CD14-positive monocyte (primary cell): ENCODE measurements around the gene CAST. TPM values are rescaled to one million over a fixed set of nuclear protein-coding genes. Genes with fewer than 3 reads are reported as not detected.
A peak's percentile ranks its signal among the peaks of the same experiment; 100 is the strongest.

Experiments
- DNase-seq, 3 donors: peaks; one replicate each; pipeline ENCODE4 v3.0.0-alpha.2; 2011 to 2022
- H2AFZ ChIP-seq: 2 replicates; pipeline ENCODE4 v1.6.0; 2012; ENCODE audit warnings: mild to moderate bottlenecking, low read depth, low read length, inconsistent platforms; ENCODE audit not compliant: insufficient read depth, poor library complexity, severe bottlenecking
- H3K27ac ChIP-seq, 2 donors: 1 replicate in 1 of 2; 2 replicates in 1 of 2; pipeline ENCODE4 v1.5.1; 2012 to 2013; ENCODE audit warnings: low read length in 2 of 2, control low read depth in 1 of 2, inconsistent platforms in 1 of 2, low read depth in 1 of 2, mild to moderate bottlenecking in 1 of 2
- H3K27me3 ChIP-seq, 2 donors: one replicate each; pipeline versions ENCODE4 v1.6.0 to v1.6.1; 2011 to 2013; ENCODE audit warnings: low read length in 2 of 2; ENCODE audit not compliant: control insufficient read depth in 2 of 2, insufficient read depth in 2 of 2
- H3K36me3 ChIP-seq, 2 donors: replicated peaks in 1 of 2; 1 replicate in 1 of 2; 2 replicates in 1 of 2; pipeline versions ENCODE4 v1.5.1 to v1.6.1; 2012 to 2013; ENCODE audit warnings: low read length in 2 of 2, control low read depth in 1 of 2, inconsistent platforms in 1 of 2, mild to moderate bottlenecking in 1 of 2; ENCODE audit not compliant: insufficient read depth in 2 of 2, control insufficient read depth in 1 of 2
- H3K4me1 ChIP-seq, 2 donors: 1 replicate in 1 of 2; 2 replicates in 1 of 2; pipeline versions ENCODE4 v1.5.1 to v1.6.1; 2012 to 2013; ENCODE audit warnings: low read length in 2 of 2, control low read depth in 1 of 2, inconsistent platforms in 1 of 2, mild to moderate bottlenecking in 1 of 2, moderate library complexity in 1 of 2; ENCODE audit not compliant: insufficient read depth in 2 of 2, control insufficient read depth in 1 of 2
- H3K4me2 ChIP-seq: replicated peaks from 2 replicates; pipeline ENCODE3; 2012; ENCODE audit warnings: low read length, moderate library complexity, mild to moderate bottlenecking; ENCODE audit not compliant: poor library complexity, severe bottlenecking; ENCODE audit errors: extremely low read depth
- H3K4me3 ChIP-seq, 3 experiments: fragments of 200-600 bp in 1 of 3; sonication (generic) in 1 of 3; replicated peaks in 1 of 3; 1 replicate in 2 of 3; 2 replicates in 1 of 3; pipeline ENCODE4 v1.5.1; 2011 to 2013; ENCODE audit warnings: low read length in 3 of 3, mild to moderate bottlenecking in 3 of 3, control low read depth in 2 of 3, low read depth in 2 of 3, inconsistent platforms in 1 of 3, moderate library complexity in 1 of 3
- H3K79me2 ChIP-seq: 2 replicates; pipeline ENCODE4 v1.6.0; 2012; ENCODE audit warnings: mild to moderate bottlenecking, control low read depth, inconsistent platforms, low read length, moderate library complexity; ENCODE audit not compliant: insufficient read depth
- H3K9ac ChIP-seq: 2 replicates; pipeline ENCODE4 v1.6.0; 2017; ENCODE audit warnings: low read length, mild to moderate bottlenecking; ENCODE audit not compliant: insufficient read depth, poor library complexity, severe bottlenecking
- H3K9me3 ChIP-seq, 2 donors: replicated peaks in 1 of 2; 1 replicate in 1 of 2; 2 replicates in 1 of 2; pipeline versions ENCODE4 v1.5.1 to v1.6.1; 2012 to 2013; ENCODE audit warnings: low read length in 2 of 2, control low read depth in 1 of 2; ENCODE audit not compliant: control insufficient read depth in 1 of 2, insufficient read depth in 1 of 2
- H4K20me1 ChIP-seq: 2 replicates; pipeline ENCODE4 v1.6.0; 2012; ENCODE audit warnings: mild to moderate bottlenecking, low read length, control low read depth, moderate library complexity; ENCODE audit not compliant: insufficient read depth
- H3K27ac Mint-ChIP-seq, 7 donors: one replicate each; pipeline ENCODE4 v1.8.0; 2020; ENCODE audit warnings: mild to moderate bottlenecking in 7 of 7, mixed read lengths in 7 of 7, moderate library complexity in 6 of 7, inconsistent platforms in 2 of 7
- H3K27me3 Mint-ChIP-seq, 3 donors: one replicate each; pipeline ENCODE4 v1.8.0; 2021 to 2022; ENCODE audit warnings: low read depth in 3 of 3, mild to moderate bottlenecking in 3 of 3, mixed read lengths in 3 of 3, moderate library complexity in 3 of 3, inconsistent platforms in 1 of 3
- H3K36me3 Mint-ChIP-seq, 2 donors: one replicate each; pipeline ENCODE4 v1.8.0; 2020; ENCODE audit warnings: mixed read lengths in 2 of 2, inconsistent platforms in 1 of 2, mild to moderate bottlenecking in 1 of 2
- H3K4me1 Mint-ChIP-seq: one replicate; pipeline ENCODE4 v1.8.0; 2020; ENCODE audit warnings: mild to moderate bottlenecking, mixed read lengths
- H3K4me3 Mint-ChIP-seq, 2 donors: one replicate each; pipeline ENCODE4 v1.8.0; 2020; ENCODE audit warnings: mild to moderate bottlenecking in 2 of 2, mixed read lengths in 2 of 2, moderate library complexity in 1 of 2
- H3K9me3 Mint-ChIP-seq, 7 donors: one replicate each; pipeline ENCODE4 v1.8.0; 2020 to 2022; ENCODE audit warnings: mixed read lengths in 7 of 7, mild to moderate bottlenecking in 6 of 7, moderate library complexity in 6 of 7, inconsistent platforms in 2 of 7
- CTCF ChIP-seq: fragments of 200-600 bp; IDR thresholded peaks from one replicate; pipeline ENCODE4 v1.8.0; 2022; ENCODE audit warnings: antibody characterized with exemption, mild to moderate bottlenecking
- WGBS: methylation state at CpG from one replicate; pipeline ENCODE4 v1.1.5; 2013; ENCODE audit warnings: missing lambda C conversion rate; ENCODE audit not compliant: insufficient coverage; 5-methylcytosine and 5-hydroxymethylcytosine counted together
- intact Hi-C, 2 donors: fragments of 100-400 bp; cut with micrococcal nuclease; formaldehyde crosslinking; loops; one replicate each; pipeline versions ENCODE4 v1.15.0 to v1.15.1; 2023
- polyA plus RNA-seq, 3 donors: library from polyadenylated mRNA; depleted of rRNA in 1 of 3; unstranded in 2 of 3; stranded (reverse) in 1 of 3; fragments of 300-500 nt in 2 of 3; fragments of >200 nt in 1 of 3; fragmentation: Illumina TruSeq in 2 of 3; gene quantifications; 1 replicate in 2 of 3; 2 replicates in 1 of 3; pipeline ENCODE4 v1.2.3, GENCODE V29; 2012 to 2021

Gene CAST
- polyA plus RNA-seq, 3 donors: 49.6 to 125 (median 76.8) TPM

GRCh38 chr5:96807075-96807654 is 145.0 kb downstream of the CAST start:
- no peak for TF ChIP-seq CTCF
- Histone ChIP-seq H3K4me1 (peaks cover 29 to 39% of the 10 kb centered on the region in 2 donors), H3K27ac (peak overlapping the region; percentile 97), H3K4me2 (peak overlapping the region; percentile 76), H2AFZ (peak overlapping the region; percentile 93), H3K9me3 (no peaks in the 10 kb centered on the region), H3K27me3 (no peaks in the 10 kb centered on the region), H3K36me3 (peaks cover 12 to 19% of the 10 kb centered on the region in 2 donors), H3K4me3 (peak overlapping the region; percentile 78 to 88 (median 88)), H3K9ac (peak overlapping the region; percentile 96), H3K79me2 (peaks cover 52% of the 10 kb centered on the region), H4K20me1 (peaks cover 23% of the 10 kb centered on the region)
- DNase-seq: peak; percentile 36 to 48 (median 47)
- intact Hi-C loops: loop anchor here (5.0 to 10.0 kb wide), 4 partner anchors 70 to 375 kb away; partner anchors contain the start of genes LNPEP (in 2 of the 2), ERAP2 (in 1 of the 2) and RIOK2 (in 1 of the 2)
- peak overlapping the region; percentile 89 to 95 for H3K4me3 Mint-ChIP-seq
- peaks cover 22 to 23% of the 10 kb centered on the region in 2 donors for H3K36me3 Mint-ChIP-seq
- H3K9me3 Mint-ChIP-seq: peaks cover 0 to 3% (median 0%) of the 10 kb centered on the region in 7 donors
- peak overlapping the region; percentile 92 to 100 (median 98) for H3K27ac Mint-ChIP-seq
- H3K4me1 Mint-ChIP-seq: peaks cover 46% of the 10 kb centered on the region
- under 1% methylated on average over 36 of the region's 37 CpGs for WGBS
- peaks cover 0 to 3% (median 0%) of the 10 kb centered on the region in 3 donors for H3K27me3 Mint-ChIP-seq

GRCh38 chr5:96808541-96808828 is 146.3 kb downstream of the CAST start:
- Histone ChIP-seq H3K27me3 (no peaks in the 10 kb centered on the region), H3K79me2 (peaks cover 40% of the 10 kb centered on the region), H2AFZ (peak overlapping the region; percentile 93), H4K20me1 (peaks cover 12% of the 10 kb centered on the region), H3K9ac (peak overlapping the region; percentile 96), H3K36me3 (peaks cover 3 to 7% of the 10 kb centered on the region in 2 donors), H3K9me3 (no peaks in the 10 kb centered on the region), H3K4me1 (peaks cover 29 to 39% of the 10 kb centered on the region in 2 donors), H3K4me3 (peak overlapping the region; percentile 78 to 88 (median 88)), H3K27ac (peak overlapping the region; percentile 97), H3K4me2 (peak overlapping the region; percentile 76)
- Mint-ChIP-seq H3K4me3 (peak overlapping the region; percentile 89 to 95), H3K27ac (peak overlapping the region; percentile 96 to 100 (median 99)), H3K36me3 (peaks cover 10 to 11% of the 10 kb centered on the region in 2 donors), H3K4me1 (peaks cover 43% of the 10 kb centered on the region), H3K27me3 (peaks cover 0 to 3% (median 0%) of the 10 kb centered on the region in 3 donors), H3K9me3 (peaks cover 0 to 3% (median 0%) of the 10 kb centered on the region in 7 donors)
- DNase-seq: no peak
- no CpG with 5 or more reads among the region's 2 CpGs for WGBS
- no peak for TF ChIP-seq CTCF
- intact Hi-C loops: loop anchor here (5.0 to 10.0 kb wide), 4 partner anchors 69 to 374 kb away; partner anchors contain the start of genes LNPEP (in 2 of the 2), ERAP2 (in 1 of the 2) and RIOK2 (in 1 of the 2)
